Measurements from ENCODE around the gene RNASEL. TPM values are rescaled to one million over a fixed set of nuclear protein-coding genes. Genes with fewer than 3 reads are reported as not detected.
A peak's percentile ranks its signal among the peaks of the same experiment; 100 is the strongest.

RNASEL gene
- total RNA-seq, 2 experiments from 2014 or later = 5.7 to 6.0 TPM

DNA sequence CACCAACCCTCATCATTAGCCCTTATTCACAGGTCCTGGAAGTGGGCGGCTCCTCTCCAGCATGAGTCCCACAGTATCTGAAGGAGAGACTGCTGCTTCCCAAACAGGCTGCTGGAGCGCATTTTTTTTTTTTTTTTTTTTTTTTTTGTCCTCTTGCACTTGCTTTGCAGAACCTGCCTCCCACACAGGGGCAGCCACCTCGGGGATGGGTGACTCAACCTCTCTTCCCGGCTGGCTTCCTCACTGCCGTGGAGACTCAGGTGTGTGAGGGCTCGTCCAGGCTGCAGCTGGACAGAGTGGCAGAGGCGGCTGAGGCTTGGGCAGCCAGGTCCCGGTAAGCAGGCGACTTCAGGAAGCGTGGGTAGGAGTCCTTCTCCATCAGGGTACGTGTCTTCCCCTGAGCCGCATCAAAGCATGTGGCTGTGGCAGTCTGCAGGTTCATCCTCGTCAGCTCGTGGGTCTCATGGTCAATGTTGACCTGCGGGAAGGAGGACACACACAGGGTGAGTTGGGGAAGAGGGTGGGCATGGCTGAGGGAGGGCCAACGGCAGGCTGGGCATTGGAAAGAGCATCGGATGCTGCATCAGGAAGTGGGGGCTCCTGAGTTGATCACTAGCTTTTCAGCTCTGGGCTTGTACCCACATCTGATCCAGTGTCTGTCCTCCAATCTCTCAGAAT, 11.1 kb upstream of the RNASEL start:
- Mint-ChIP-seq H3K4me1 (ENCODE audit: low read depth) (peaks cover 7% of the 10 kb centered on the region), H3K4me3 (no peak overlapping the region)
- CTCF ChIA-PET = interaction anchor here (0.6 to 17.9 kb wide), 22 partner anchors 12 to 651 kb away, joined by 3 to 899 read pairs (median 4); partner anchors contain the start of genes NPL and RNASEL

DNA sequence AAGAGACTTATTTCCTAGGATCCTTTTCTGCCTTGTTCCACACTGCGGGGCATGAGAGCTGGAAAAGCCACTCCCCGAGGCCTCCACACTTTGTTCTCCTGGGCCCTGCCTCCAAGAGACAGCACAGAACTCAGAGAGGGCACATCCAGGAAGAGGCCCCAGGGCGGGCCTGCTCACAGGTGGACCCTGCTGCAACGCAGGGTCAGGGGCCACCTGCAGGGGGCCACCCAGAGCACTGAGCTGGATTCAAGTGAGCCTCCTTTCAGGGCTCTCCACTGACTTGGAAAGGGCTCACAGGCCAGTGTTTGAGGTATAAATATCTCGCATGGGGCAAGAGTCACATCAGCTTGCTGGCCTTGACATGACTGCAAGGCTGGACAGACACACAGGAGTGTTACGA, 10.3 kb upstream of the RNASEL start:
- CTCF ChIA-PET = interaction anchor here (0.7 to 17.9 kb wide), 15 partner anchors 13 to 514 kb away, joined by 3 to 899 read pairs (median 4); partner anchors contain the start of genes NPL and RNASEL
- Mint-ChIP-seq H3K27ac (no peak overlapping the region), H3K4me3 (no peak overlapping the region), H3K9me3 (ENCODE audit: insufficient read depth) (no peaks in the 10 kb centered on the region), H3K4me1 (ENCODE audit: low read depth) (peaks cover 7% of the 10 kb centered on the region), H3K36me3 (ENCODE audit: low read depth) (peaks cover 4% of the 10 kb centered on the region), H3K27me3 (ENCODE audit: low read depth) (peaks cover 4% of the 10 kb centered on the region)
- POLR2A ChIA-PET = interaction anchor here (1.0 kb wide), 1 partner anchor 25 kb away, joined by 3 read pairs; no protein-coding TSS in a partner anchor
- no peak for ATAC-seq
- peak; percentile 45 for DNase-seq

More for the DNA sequence above, 11.1 kb upstream of the RNASEL start:
- POLR2A ChIA-PET = interaction anchor here (1.0 kb wide), 2 partner anchors 24 to 187 kb away, joined by 3 read pairs; no protein-coding TSS in a partner anchor
- H3K27me3 Mint-ChIP-seq (ENCODE audit: low read depth) = peaks cover 5% of the 10 kb centered on the region
- DNase-seq (no peak), ATAC-seq (no peak)
- H3K36me3 Mint-ChIP-seq (ENCODE audit: low read depth) = peaks cover 4% of the 10 kb centered on the region
- H3K9me3 Mint-ChIP-seq (ENCODE audit: insufficient read depth) = no peaks in the 10 kb centered on the region
- no peak overlapping the region for H3K27ac Mint-ChIP-seq

DNA sequence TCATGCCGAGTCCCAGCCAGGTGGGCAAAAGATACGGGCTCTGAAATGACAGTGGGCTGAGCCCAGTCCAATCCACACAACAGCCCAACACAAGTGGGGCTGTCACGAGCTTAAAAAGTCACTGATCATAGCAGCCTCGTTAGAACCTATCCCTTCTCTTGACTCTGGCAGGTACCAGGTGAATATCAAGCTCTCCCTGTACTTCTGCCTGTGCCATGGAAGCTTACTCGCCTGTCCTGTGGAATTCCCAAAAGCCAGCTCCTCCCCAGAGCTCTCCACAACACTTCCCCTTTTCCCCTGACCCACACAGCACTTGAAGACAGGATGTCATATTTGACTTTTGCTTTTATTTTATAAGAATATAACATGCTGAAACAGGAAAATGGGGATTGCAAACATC, 9.2 kb upstream of the RNASEL start:
- H3K9me3 Mint-ChIP-seq (ENCODE audit: insufficient read depth) = no peaks in the 10 kb centered on the region
- no peak overlapping the region for H3K4me3 Mint-ChIP-seq
- H3K27me3 Mint-ChIP-seq (ENCODE audit: low read depth) = peaks cover 5% of the 10 kb centered on the region
- no peak overlapping the region for H3K27ac Mint-ChIP-seq
- ChIA-PET CTCF (interaction anchor here (1.0 to 17.9 kb wide), 12 partner anchors 9 to 513 kb away, joined by 3 to 899 read pairs (median 4); partner anchors contain the start of genes NPL and RNASEL), POLR2A (interaction anchor here (0.6 to 2.3 kb wide), 2 partner anchors 9 to 326 kb away, joined by 3 to 12 read pairs; partner anchors contain the start of gene RNASEL)
- H3K36me3 Mint-ChIP-seq (ENCODE audit: low read depth) = peaks cover 4% of the 10 kb centered on the region
- ATAC-seq (no peak), DNase-seq (no peak)
- H3K4me1 Mint-ChIP-seq (ENCODE audit: low read depth) = peaks cover 7% of the 10 kb centered on the region

GRCh38 chr1:182596934-182597333, 7.9 kb upstream of the RNASEL start:
- ChIA-PET POLR2A (interaction anchor here (0.6 to 2.3 kb wide), 2 partner anchors 8 to 243 kb away, joined by 3 to 12 read pairs; partner anchors contain the start of gene RNASEL), CTCF (interaction anchor here (1.0 to 17.9 kb wide), 5 partner anchors 9 to 193 kb away, joined by 3 to 899 read pairs (median 42); partner anchors contain the start of genes NPL, RGS16 and RNASEL)
- peaks cover 7% of the 10 kb centered on the region for H3K4me1 Mint-ChIP-seq (ENCODE audit: low read depth)
- ATAC-seq (no peak), DNase-seq (no peak)
- H3K9me3 Mint-ChIP-seq (ENCODE audit: insufficient read depth) = no peaks in the 10 kb centered on the region
- no peak overlapping the region for H3K4me3 Mint-ChIP-seq
- H3K36me3 Mint-ChIP-seq (ENCODE audit: low read depth) = peaks cover 4% of the 10 kb centered on the region
- H3K27me3 Mint-ChIP-seq (ENCODE audit: low read depth) = peaks cover 6% of the 10 kb centered on the region
- H3K27ac Mint-ChIP-seq = no peak overlapping the region

- CTCF ChIA-PET = interaction anchor here (0.7 to 17.9 kb wide), 31 partner anchors 8 to 511 kb away, joined by 3 to 899 read pairs (median 4); partner anchors contain the start of genes NPL, RGS16 and RNASEL
- POLR2A ChIA-PET = no interaction called here
- Mint-ChIP-seq H3K4me3 (no peak overlapping the region), H3K27ac (no peak overlapping the region), H3K36me3 (ENCODE audit: low read depth) (peaks cover 4% of the 10 kb centered on the region), H3K27me3 (ENCODE audit: low read depth) (peaks cover 8% of the 10 kb centered on the region), H3K9me3 (ENCODE audit: insufficient read depth) (no peaks in the 10 kb centered on the region), H3K4me1 (ENCODE audit: low read depth) (peaks cover 7% of the 10 kb centered on the region)
- peak; percentile 37 for ATAC-seq
- peak; percentile 72 for DNase-seq
Measured at GRCh38 chr1:182595641-182596240, 6.7 kb upstream of the RNASEL start.

GRCh38 chr1:182589931-182590330, 875 bp upstream of the RNASEL start:
- peak overlapping the region; percentile 22 for H3K27ac Mint-ChIP-seq
- peaks cover 13% of the 10 kb centered on the region for H3K4me1 Mint-ChIP-seq (ENCODE audit: low read depth)
- DNase-seq (no peak), ATAC-seq (no peak)
- H3K4me3 Mint-ChIP-seq = peak overlapping the region; percentile 83
- H3K36me3 Mint-ChIP-seq (ENCODE audit: low read depth) = peaks cover 7% of the 10 kb centered on the region
- no peaks in the 10 kb centered on the region for H3K9me3 Mint-ChIP-seq (ENCODE audit: insufficient read depth)
- CTCF ChIA-PET = interaction anchor here (1.1 to 10.1 kb wide), 5 partner anchors 8 to 446 kb away, joined by 3 to 120 read pairs (median 21); no protein-coding TSS in a partner anchor
- H3K27me3 Mint-ChIP-seq (ENCODE audit: low read depth) = peaks cover 5% of the 10 kb centered on the region
- POLR2A ChIA-PET = interaction anchor here (1.7 to 2.7 kb wide), 2 partner anchors 8 to 26 kb away, joined by 6 to 12 read pairs; no protein-coding TSS in a partner anchor

GRCh38 chr1:182589520-182589919, 464 bp upstream of the RNASEL start:
- Mint-ChIP-seq H3K36me3 (ENCODE audit: low read depth) (peaks cover 10% of the 10 kb centered on the region), H3K4me3 (peak overlapping the region; percentile 83), H3K4me1 (ENCODE audit: low read depth) (peaks cover 17% of the 10 kb centered on the region), H3K27ac (peak overlapping the region; percentile 98), H3K9me3 (ENCODE audit: insufficient read depth) (no peaks in the 10 kb centered on the region), H3K27me3 (ENCODE audit: low read depth) (peaks cover 5% of the 10 kb centered on the region)
- ChIA-PET CTCF (interaction anchor here (1.0 to 10.1 kb wide), 6 partner anchors 9 to 446 kb away, joined by 3 to 120 read pairs (median 16); no protein-coding TSS in a partner anchor), POLR2A (interaction anchor here (1.2 to 2.7 kb wide), 4 partner anchors 8 to 196 kb away, joined by 4 to 12 read pairs (median 5); no protein-coding TSS in a partner anchor)
- DNase-seq (no peak), ATAC-seq (no peak)

GRCh38 chr1:182587666-182588499, 1.2 kb downstream of the RNASEL start:
- Mint-ChIP-seq H3K36me3 (ENCODE audit: low read depth) (peaks cover 15% of the 10 kb centered on the region), H3K4me3 (peak overlapping the region; percentile 83), H3K9me3 (ENCODE audit: insufficient read depth) (no peaks in the 10 kb centered on the region), H3K27me3 (ENCODE audit: low read depth) (peaks cover 2% of the 10 kb centered on the region), H3K27ac (peak overlapping the region; percentile 98), H3K4me1 (ENCODE audit: low read depth) (peaks cover 17% of the 10 kb centered on the region)
- ChIA-PET POLR2A (interaction anchor here (0.6 to 2.7 kb wide), 6 partner anchors 8 to 410 kb away, joined by 3 to 12 read pairs (median 4); partner anchors contain the start of gene DHX9), CTCF (interaction anchor here (0.7 to 10.1 kb wide), 14 partner anchors 10 to 507 kb away, joined by 3 to 120 read pairs (median 3); partner anchors contain the start of gene NPL)
- DNase-seq (no peak), ATAC-seq (peak; percentile 12)

DNA sequence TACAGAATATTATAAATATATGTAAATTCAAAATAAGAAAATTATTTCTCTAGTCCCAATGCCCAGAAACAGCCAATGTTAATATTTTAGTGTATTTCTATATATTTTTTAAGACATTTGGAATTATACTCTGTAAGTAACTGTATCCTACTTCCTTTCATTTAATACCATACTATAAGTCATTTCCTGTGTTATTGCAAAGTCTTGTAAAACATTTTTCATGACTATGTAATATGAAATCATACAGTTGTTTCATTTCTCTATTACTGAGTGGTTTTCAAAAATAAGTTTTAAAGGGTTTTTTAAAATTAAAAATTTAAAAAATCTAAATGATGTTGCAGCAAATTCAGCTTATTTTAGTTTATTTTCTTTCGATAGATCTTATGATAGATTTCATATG, 2.0 kb downstream of the RNASEL start:
- Mint-ChIP-seq H3K4me1 (ENCODE audit: low read depth) (peaks cover 17% of the 10 kb centered on the region), H3K9me3 (ENCODE audit: insufficient read depth) (no peaks in the 10 kb centered on the region), H3K27me3 (ENCODE audit: low read depth) (peaks cover 2% of the 10 kb centered on the region)

GRCh38 chr1:182586380-182586779, 2.7 kb downstream of the RNASEL start:
- no peaks in the 10 kb centered on the region for H3K27me3 Mint-ChIP-seq (ENCODE audit: low read depth)
- POLR2A ChIA-PET = interaction anchor here (0.5 kb wide), 1 partner anchor 231 kb away, joined by 3 read pairs; no protein-coding TSS in a partner anchor
- CTCF ChIA-PET = interaction anchor here (10.1 kb wide), 1 partner anchor 12 kb away, joined by 120 read pairs; no protein-coding TSS in a partner anchor
- peaks cover 22% of the 10 kb centered on the region for H3K36me3 Mint-ChIP-seq (ENCODE audit: low read depth)
- no peak overlapping the region for H3K27ac Mint-ChIP-seq
- no peak overlapping the region for H3K4me3 Mint-ChIP-seq
- no peak for DNase-seq
- peaks cover 17% of the 10 kb centered on the region for H3K4me1 Mint-ChIP-seq (ENCODE audit: low read depth)
- H3K9me3 Mint-ChIP-seq (ENCODE audit: insufficient read depth) = no peaks in the 10 kb centered on the region
- no peak for ATAC-seq

More for the DNA sequence above, 2.0 kb downstream of the RNASEL start:
- H3K36me3 Mint-ChIP-seq (ENCODE audit: low read depth) = peaks cover 19% of the 10 kb centered on the region
- ATAC-seq = no peak
- POLR2A ChIA-PET = no interaction called here
- H3K27ac Mint-ChIP-seq = no peak overlapping the region
- no peak for DNase-seq
- CTCF ChIA-PET = interaction anchor here (4.5 to 10.1 kb wide), 2 partner anchors 11 to 200 kb away, joined by 21 to 120 read pairs; no protein-coding TSS in a partner anchor
- H3K4me3 Mint-ChIP-seq = no peak overlapping the region

Measured in activated CD8-positive, alpha-beta T cell treated with anti-CD3 and anti-CD28 coated beads, Interleukin-2, amount 10 ng/mL, durations not matched to agents 7 days and 5 days (primary cell).